ENCODE data around the gene UBE2C.
"Not testable (repeated sequence)": the region's sequence is repeated elsewhere in the genome, so short reads cannot be mapped to it uniquely, and the experiment has no call there.

The UBE2C gene

DNA sequence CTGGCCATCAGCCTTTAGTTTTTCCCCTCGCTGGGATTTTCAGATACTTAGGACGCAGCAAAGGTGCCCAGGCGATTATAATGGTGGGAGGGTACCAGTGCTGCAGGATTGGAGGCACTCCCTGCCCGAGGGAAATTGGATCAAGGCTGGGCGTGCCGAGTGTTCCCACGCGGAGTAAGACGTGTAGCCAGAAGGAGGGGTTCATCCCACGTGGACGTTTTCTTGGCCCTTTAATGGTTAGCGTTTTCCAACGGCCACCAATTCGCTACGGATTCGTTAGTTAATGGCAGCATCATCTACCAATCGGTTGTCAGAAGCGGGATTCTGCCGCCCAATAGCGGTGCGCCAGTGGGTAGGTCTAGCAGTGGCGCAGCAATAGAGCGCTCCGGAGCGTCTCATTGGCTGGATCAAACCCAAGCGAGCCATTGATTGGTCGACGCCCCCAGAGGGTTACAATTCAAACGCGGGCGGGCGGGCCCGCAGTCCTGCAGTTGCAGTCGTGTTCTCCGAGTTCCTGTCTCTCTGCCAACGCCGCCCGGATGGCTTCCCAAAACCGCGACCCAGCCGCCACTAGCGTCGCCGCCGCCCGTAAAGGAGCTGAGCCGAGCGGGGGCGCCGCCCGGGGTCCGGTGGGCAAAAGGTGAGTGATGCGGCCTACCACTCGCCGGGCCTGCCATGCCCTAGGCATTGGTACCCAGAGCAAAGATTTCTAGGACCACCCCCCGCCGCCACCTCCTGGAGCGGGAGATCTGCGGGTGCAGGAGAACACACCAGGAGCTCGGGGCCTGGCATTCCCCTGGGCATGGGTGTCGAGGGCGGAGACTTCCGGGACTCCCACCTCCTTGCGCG is at the start of gene UBE2C:
TSS of gene UBE2C (plus strand) at position 488 of the 849 bp plus-strand sequence. CDS start at position 540, 52 bp downstream.
- DNase-seq = peak; percentile 87

DNA sequence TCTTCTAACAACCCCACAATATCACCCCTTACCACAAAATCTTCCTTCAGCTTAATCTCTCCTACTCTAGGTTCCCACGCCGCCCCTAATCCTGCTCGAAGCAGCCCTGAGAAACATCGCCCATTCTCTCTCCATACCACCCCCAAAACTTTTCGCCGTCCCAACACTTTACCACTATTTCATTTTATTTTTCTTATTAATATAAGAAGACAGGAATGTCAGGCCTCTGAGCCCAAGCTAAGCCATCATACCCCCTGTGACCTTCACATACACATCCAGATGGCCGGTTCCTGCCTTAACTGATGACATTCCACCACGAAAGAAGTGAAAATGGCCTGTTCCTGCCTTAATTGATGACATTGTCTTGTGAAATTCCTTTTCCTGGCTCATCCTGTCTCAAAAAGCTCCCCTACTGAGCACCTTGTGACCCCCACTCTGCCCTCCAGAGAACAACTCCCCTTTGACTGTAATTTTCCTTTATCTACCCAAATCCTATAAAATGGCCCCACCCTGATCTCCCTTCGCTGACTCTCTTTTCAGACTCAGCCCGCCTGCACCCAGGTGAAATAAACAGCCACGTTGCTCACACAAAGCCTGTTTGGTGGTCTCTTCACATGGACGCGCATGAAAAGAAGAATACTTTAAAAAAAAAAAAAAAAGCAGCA is 47.7 kb upstream of the UBE2C start:
- DNase-seq = not testable (repeated sequence)

DNA sequence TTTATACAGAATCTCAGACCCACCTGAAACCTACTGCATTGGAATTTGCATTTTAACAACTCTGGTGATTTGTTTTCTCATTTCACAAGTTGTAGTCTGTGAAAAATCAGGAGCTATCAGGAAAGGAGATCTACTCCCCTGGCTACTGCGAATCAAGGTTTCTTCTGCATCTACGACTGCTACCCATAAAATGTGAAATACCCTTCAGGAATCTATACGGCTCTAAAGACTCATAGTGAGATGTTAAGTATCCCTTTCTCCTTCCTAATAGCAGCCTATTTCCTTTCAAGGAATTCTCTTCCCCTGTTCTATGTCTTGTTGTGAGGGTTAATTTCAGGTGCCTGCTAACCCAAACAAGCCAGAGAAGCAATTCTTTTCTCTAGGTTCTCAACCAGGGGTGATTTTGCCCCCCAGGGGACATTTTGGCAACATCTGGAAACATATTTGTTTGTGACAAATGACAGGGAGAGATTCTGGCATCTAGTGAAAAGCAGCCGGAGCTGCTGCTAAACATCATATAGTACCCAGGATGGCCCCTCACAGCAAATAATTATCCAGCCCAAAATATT is 47.1 kb upstream of the UBE2C start:
- DNase-seq = no peak

DNA sequence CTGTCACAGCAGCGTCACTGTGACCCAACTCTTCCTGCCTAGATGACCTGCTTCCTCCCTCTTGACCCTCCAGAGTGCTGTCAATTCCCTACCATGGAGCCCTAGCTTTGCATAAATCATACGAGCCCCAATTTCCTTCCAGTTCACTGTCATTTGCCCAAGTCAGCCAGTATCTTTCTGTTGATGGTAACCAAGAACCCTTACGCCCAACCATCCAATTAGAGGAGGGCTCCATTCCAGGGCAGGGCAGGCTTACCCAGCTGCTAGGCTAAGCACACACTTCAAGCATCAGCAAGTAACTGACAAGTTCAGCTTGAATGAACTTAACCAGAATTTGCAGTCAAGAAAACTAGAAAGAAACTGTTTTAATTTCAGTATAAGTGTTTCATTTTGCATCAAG is 46.5 kb upstream of the UBE2C start:
- no peak for DNase-seq

DNA sequence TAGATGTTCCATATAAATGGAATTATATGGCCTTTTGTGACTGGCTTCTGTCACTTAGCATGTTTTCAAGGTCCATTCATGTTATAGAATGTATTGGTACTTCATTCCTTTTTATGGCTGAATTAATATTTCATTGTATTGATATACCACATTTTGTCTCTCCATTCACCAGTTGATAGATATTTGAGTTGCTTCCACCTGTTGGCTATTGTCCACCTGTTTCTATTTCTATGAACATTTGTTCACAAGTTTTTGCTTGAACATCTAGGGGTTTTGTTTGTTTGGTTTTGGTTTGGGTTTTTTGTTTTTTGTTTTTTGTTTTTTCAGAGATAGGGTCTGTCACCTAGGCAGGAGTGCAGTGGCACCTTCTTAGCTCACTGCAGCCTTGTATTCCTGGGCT is 44.0 kb upstream of the UBE2C start:
- DNase-seq = no peak

DNA sequence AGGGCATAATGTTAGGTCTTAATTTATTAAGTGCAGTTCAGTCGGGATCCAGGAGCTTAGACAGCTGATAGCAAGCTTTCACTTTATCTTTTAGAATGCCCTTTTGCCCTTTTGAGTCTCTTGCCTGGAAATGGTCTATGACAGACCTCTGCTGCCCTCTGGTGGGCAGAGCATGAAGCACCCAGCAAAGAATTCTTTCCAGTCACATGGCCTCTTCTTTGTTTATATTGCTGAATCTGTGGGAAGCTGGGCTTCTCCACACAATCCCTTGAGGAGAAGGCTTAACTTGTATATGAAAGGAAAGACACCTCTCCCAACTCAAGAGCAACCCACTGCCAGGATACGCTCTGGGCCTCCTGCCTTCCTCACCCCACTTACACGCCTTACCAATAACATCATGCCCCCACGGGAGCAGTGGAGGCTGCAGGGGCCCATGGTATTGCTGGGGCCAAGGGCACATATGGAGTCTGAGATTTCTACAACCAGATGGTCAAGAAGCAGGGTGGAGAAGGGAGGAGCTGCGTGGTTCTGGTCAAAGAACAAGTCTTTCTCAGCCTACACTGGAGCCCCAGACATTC is 41.2 kb upstream of the UBE2C start:
- DNase-seq = peak; percentile 78

DNA sequence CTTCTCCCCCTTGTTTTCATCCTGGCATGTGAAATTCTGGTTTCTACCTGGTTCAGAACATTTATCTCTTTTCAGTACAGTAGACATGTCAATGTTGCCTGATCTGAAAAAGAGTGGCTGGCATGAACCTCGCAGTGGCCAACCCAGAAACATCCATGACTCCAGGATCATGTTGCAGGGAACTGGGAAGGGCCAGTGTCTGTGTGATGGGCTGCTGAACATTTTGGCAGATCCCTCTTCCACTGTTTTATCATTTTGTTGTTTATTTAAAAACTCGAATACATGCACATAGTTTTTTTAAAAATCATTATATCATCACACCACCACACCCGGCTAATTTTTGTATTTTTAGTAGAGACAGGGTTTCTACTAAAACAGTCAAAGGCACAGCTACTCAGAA is 39.8 kb upstream of the UBE2C start:
- no peak for DNase-seq

DNA sequence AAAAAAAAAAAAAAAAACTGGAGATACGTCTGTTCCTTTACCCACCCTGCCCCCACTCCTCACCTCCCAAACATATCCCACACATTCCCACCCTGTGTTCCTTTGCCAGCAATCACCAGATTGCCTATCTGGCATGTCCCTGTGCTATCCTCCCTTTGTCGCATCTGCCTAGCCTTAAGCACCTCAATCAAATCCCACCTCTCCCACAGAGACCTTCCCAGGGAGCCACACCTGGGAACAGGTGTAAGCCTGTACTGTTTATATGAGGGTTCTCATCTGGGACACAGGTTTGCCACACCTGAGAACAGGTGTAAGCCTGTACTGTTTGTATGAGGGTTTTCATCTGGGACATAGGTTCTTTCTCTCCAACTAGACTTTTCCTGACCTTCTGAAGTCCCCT is 37.5 kb upstream of the UBE2C start:
- no peak for DNase-seq

DNA sequence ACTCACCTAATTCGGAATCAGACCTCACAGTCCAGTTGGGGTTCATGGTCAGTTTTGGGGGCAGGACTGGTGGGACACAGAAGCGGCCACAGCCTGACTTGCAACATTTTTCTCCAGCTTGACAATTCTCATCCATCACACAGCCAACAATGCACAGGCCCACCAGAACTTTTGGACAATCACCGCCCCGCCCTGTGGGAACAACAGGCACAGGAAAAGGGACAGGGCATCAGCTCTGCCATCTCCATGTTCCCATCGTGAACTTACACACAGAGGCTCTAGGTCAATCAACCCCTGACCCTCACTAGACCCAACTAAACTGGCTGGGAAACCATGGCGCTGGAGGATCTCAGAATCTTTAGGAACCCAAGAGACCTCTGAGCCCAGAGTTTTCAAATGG is 37.0 kb upstream of the UBE2C start:
- no peak for DNase-seq

DNA sequence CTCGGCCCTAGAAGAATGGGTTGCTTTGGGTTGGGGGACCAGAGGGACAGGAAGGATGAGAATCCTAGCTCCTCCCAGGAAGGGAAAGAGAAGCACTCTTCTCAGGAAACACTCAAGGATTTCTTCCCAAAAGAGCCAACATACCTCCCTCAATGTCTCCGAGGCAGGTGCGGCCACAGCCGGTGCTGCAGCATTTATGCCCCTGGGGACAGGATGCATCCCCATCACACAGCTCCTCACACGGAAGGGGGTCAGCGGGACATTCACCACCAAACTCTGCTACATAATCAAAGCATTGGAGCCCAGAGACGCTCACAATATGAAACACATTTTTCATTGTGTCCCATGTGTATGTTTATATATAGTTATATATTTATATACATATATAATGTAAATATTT is 35.5 kb upstream of the UBE2C start:
- DNase-seq = no peak

DNA sequence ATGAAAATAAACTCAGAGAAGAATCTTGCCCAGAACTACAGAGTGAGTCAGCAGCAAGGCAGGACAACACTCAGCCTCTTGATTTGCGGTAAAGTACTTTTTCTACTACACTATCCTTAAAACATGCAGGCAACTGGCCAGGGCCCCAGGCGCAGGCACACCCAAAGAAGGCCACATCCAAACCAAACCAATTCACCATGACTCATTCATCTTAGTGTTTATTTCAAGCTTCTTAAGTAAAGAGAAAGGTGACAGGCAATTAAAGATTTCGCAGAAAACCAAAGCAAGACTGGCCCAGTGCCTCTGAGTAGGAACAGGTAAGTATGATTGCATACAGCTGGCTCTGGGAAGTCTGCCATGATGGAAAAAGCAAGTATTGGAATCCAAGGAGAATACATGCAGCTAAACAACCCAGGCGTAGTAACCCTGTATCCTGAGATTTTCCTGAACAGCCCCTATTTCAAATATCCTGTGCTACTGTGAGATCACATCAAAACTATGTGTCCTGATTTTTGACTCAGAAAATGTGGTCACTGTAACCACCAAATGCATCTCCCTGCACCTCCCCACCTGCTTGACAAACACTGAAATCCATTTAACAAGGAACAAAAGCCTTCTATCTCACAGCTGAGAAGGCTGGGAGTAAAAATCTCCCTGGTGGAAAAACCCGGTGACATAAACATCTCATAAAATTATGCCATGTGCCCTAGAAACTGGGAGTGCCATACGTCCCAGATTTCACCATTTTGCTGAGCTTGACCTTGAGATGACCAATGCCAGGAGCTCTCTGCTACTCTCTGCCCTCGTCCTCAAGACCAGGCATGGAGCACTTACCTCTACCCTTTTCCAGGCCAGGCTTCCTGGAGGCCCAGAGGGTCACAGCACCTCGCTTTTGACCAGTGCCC is 33.2 kb upstream of the UBE2C start:
- DNase-seq = no peak

DNA sequence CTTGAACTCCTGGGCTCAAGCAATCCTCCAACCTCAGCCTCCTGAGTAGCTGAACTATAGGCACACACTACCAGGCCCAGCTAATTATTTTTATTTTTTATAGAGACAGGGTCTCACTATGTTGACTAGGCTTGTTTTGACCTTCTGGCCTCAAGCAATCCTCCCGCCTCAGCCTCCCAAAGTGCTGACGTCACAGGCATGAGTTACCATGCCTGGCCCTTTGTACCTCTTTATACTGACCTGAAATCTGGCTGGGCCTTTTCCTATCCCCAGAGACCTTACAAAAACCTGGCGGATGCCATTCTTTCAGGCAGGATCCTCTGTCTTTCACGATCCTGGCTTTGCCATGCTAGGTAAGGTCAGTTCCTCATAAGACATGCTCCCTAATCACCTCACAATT is 32.3 kb upstream of the UBE2C start:
- no peak for DNase-seq

DNA sequence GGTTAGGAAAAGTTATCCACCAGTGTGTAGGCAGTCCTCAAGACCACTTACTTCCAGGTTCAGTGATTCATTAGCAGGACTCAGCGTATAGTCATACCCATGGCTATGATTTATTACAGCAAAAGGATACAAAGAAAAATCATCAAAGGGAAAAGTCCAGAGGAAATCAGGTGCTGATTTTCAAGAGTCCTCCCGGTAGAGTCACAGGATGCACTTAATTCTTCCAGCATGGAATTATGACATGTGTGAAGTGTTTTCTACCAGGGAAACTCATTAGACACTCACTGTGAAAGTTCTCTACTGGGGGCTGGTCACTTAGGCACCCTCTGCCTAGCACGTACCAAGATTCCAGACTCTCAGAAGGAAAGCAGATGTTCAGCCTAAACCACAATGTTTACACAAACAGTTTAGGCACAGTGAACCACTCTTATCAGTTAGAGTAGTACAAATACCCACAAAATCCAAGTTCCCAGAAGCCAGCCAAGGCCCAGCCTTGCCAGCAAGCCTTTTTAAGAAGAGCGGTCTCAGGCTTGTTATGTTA is 31.0 kb upstream of the UBE2C start:
- no peak for DNase-seq

DNA sequence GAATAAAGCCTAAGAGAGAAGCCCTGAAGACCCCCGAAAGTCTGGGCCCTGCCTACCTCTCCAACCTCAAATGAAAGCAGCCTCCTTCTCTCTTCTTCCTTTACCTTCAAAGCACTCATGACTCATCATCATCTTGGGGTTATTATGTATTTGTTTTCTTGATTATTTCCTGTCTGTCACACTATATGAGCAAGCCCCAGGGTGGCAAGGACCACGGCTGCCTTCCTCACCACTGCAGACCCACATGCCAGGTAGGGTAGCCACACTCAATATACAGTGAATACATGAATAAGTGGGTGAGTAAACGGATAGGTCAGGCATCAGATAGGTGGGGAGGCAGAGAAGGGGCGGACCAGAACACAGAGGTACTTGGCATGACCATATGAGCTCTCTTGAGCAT is 29.6 kb upstream of the UBE2C start:
- no peak for DNase-seq

DNA sequence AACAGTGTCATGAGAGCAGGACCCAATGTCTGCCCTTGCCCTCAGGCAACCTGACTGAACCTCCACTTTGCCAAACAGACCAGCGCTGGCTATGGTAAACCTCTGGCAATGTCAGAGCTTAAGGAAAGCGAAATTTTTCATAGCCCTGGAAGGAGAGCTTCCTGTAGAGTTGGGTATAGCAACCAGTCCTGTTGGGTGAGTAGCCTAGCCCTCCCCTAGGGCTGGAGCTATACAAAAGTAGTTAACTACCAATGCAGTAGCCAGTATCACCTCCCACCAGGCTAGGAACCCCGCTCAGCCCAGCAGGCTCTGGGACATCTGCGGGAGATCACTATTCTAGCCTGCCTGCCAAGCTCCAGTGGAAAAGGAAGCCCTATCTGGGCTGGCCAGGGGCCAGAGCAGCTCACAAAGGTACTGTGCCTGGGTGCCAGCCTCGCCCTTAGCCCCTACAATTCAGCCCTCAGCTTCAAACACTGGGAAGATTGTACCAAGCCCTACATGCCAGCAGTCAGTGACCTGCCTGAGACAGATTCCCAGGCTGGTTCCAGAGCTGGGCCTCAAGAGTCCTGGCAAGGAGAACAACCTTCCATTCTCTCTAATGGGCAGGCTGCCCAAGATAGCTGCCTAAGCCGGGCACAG is 28.7 kb upstream of the UBE2C start:
- DNase-seq = no peak

DNA sequence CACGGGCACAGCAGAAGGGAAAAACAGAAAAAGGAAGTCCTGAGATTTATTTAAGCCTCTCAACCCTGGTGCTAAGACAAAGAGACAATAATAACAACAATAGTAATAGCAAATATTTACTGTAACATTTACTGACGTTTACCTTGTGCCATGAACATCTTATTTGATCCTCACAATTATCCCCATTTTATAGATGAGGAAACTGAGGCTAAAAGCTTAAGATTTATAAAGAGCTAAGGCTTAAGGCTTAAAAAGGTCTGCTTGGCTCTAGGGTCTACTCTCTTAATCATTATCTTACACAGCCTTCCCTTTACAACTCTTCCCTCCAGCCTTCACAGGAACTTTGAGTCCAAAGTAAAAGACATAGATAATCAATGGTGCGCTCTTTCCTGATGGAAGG is 24.1 kb upstream of the UBE2C start:
- no peak for DNase-seq

DNA sequence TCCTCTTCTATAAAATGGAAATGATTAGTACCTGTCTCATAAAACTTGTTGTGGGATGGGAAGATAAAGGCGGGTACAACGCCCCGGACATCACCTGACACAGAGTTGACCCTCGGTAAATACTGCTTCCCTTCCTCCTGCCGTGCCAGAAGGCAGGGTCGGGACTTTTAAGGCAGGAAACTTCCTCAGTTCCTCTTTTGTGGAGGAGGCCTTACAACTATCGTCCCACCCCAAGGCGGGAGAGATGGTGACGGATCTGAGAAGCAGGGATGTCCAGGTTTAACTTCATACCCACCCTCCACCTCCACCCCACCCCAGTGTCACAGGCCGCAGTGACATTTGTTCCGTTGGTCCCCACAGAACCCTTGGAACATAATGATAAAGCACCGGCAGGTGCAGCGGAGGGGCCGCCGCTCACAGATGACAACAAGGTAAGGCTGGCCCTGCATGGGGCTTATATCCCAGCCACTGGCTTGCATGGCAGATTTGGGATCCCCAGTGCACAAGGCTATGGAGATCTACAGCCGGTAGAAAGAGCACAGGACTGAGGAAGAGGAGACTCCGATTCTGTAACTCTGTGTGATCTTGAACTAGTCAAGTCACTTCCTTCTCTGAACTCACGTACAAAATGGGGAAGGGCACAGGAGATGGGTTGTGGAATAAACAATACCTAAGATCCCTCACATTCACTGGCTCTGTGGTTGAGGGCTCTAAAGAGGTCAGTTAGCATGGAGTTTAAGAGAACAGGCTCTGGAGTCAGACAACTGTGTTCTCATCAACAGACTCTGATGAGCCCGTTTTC is 19.9 kb upstream of the UBE2C start:
- no peak for DNase-seq

DNA sequence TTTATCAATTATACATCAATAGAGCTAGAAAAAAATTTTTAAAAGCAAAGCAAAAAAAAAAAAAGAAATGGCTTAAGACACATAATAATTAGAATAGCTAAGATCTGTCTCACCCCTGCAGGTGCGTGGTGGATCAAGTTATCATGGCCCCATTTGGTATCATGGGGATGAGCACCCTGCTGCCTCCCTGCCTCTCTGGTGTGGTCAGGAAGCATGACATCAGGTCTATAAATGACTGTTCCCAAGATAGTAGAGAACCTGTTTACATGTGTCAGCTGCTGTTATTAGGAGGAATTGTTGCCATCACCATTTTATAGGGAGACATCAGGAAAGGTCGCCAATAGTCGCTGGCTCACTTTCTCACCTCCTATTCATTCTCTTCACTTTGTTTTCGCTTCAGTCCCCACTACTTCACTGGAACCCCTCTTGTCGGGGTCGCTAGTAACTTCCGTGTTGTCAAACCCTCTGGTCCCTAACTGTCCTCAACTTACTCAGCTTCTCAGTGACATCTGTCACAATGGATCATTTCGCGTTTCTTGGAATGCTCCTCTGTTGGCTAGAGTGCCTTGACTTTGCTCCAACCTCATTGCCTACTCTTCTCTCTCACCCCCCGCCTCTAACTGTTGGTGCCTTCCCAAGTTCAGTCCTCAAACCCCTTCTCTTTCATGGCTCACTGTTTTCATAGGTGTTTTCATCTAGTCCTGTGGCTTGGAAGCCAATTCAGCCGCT is 15.9 kb upstream of the UBE2C start:
- DNase-seq = no peak

DNA sequence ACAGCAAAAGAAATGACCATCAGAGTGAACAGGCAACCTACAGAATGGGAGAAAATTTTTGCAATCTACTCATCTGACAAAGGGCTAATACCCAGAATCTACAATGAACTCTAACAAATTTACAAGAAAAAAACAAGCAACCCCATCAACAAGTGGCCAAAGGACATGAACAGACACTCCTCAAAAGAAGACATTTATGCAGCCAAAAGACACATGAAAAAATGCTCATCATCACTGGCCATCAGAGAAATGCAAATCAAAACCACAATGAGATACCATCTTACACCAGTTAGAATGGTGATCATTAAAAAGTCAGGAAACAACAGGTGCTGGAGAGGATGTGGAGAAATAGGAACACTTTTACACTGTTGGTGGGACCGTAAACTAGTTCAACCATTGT is 14.9 kb upstream of the UBE2C start:
- not testable (repeated sequence) for DNase-seq

DNA sequence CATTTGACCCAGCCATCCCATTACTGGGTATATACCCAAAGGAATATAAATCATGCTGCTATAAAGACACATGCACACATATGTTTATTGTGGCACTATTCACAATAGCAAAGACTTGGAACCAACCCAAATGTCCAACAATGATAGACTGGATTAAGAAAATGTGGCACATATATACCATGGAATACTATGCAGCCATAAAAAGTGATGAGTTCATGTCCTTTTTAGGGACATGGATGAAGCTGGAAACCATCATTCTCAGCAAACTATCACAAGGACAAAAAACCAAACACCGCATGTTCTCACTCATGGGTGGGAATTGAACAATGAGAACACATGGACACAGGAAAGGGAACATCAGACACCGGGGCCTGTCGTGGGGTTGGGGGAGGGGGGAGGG is 14.5 kb upstream of the UBE2C start:
- DNase-seq = not testable (repeated sequence)
